SKM-1 treated with dmso at 0.1 percent for 144 hours (cell line): Measurements from ENCODE around the gene CTIF.

Source experiments
- DNase-seq: peaks from one replicate; lab custom pipeline; 2025; ENCODE audit not compliant: unreplicated experiment; lab: John Stamatoyannopoulos, UW

Gene CTIF

DNA sequence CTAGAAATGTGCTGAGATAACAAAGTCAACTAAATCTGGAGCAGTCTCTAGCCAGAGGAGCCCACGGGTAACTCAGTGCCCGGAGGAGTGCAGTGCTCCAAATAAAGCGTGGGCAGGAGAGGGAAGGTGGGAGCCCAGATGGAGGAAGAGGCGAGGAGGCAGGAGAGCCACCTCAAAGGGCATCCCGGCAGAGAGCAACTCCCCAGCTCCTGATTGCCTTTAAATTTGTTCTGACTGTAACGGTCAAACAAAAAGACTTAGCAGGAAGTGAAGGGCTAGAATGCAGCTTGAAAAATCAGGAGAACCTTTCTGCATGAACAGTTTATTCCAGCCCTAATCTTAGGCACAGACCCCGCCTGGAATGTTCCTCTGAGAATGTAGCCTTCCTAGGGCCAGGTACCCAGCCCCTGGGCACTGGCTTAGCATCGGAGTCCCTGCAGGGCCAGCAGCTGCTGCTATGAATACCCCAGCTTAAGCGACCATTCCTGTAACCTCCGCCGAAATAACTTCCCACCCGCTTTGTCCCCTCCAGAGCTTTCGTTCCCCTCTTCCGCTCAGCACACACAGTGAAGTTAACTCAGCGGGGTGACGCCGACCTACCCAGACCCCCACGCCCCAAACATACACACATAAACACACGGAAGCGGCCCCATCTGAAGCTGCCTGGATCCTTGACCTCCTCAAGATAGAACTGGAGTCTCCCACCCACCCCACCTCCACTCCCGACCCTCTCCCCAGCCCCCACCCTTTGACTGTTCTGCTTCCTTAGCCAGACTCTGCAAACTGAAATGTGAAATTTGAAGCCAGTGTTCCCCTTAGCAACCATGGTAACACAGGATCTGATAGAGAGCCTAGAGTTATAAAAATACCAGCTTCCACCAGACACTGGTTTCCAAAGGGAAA is 288.7 kb downstream of the CTIF start:
- DNase-seq: no peak

GRCh38 chr18:48828194-48828545 is 289.3 kb downstream of the CTIF start:
- no peak for DNase-seq

- DNase-seq: no peak
Observed at GRCh38 chr18:48828691-48829442, 290.0 kb downstream of the CTIF start.

- DNase-seq: no peak
Observed at GRCh38 chr18:48829443-48830149, 290.8 kb downstream of the CTIF start.

DNA sequence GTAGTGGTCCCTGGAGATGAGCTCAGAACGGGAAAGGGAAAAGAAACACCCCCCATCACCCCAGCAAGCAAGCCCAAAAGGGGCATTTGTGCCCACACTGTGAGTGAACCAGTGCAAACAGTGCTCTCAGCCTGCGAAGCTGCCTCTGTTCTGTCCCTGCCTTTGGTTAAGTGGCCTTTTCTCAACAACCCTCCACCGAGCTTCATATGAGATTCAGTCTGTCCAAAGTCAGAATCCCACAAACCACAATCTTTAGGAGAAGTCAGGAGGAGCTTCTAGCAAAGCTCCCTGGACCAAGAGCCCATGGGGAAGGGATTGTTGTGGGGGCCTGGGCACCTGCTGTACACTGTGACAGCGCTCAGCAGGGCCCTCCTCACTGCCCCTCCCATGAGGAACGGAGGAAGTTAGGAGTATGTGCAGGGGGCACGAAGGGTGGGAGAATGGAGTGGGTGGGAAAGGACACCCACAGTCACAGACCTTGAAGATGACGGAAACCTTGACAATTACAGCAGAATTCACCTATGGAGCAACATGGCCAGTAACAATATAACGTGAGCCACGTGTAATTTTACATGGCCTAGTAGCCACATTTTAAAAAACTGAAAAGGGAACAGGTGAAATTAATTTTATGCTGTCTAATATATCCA is 292.4 kb downstream of the CTIF start:
- no peak for DNase-seq

DNA sequence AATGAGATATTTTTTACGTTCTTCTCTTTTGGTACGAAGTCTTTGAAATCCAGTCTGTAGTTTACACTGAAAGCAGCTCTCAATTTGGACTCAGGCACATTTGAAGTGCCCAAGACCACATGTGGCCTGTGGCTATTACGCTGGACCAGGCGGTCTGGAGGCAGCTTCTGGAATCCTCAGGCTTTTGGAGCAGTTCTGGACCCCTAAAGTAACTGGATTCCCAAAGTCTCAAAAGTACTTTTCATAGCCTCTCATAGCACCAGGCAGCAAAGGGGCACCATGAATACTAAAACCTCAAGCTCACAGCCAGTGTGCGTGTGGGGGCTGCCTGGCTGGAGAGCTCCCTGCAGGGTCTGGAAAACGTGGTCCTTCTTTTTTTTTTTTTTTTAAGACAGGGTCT is 293.0 kb downstream of the CTIF start:
- no peak for DNase-seq

DNA sequence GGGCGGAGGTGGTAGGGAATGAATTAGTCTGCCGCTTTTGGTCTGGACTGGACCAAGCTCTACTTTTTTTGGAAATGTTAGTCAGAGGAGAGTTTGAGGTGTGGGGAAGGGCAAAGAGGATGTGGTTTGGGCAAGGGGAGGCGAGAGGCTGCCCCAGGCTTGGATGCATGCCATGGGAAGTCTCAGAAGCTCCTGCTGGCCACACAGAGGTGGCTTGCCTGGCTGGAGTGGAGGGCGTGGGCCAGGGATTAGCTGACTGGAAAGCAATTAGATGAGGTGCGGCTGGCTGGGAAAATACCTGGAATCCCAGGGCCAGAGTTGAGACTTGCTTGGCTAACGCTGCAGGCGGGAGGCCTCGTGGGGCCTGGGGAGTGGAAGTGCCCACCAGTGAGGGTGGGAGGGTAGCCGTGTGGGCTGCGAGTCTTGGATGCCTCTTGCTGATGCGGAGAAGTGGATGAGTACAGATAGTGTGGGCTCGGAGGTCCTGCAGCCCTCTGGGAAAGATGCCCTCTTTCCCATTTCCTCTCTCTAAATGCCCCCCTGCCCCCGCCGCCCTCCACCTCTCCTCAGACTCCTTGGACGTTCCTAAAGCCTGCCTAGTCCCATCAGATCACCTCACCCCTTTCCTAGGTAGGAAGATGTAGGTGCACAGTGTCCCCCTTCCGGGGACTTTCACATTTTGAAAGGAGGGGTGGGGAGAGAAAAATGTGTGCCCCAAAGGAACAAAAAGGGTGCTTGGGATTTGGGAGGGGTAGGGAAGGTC is 294.3 kb downstream of the CTIF start:
- peak; percentile 63 for DNase-seq

DNA sequence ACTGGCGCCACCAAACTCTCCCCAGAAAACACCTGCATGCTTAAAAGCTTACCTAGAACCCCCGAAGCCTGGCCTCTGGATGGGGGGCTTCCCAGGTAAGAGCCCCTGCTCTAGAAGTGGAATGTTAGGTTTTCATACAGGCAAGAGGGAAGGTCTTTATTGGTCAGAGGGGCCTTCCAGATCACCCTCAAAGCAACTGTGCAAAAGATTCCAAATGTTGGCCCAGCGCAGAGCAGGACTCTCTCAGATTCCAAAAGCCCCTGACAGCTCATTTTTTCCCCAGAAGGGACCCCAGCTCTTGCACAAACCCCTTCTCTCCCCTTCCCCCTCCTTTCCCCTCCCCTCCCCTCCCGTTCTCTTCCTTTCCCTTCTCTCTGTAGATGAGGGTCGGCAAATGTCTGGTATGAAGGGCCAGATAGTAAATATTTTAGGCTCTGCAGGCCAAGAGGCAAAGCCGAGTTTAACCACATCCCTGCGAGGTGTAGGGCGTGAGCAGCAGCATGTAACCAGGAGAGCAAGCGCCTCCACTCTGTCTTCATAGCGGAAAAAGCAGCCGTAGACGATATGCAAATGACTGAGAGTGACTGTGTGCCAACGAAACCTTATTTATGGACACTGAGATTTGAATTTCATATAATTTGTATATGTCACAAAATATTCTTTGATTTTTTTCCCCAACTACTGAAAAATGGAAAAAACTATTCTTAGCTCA is 295.0 kb downstream of the CTIF start:
- no peak for DNase-seq

DNA sequence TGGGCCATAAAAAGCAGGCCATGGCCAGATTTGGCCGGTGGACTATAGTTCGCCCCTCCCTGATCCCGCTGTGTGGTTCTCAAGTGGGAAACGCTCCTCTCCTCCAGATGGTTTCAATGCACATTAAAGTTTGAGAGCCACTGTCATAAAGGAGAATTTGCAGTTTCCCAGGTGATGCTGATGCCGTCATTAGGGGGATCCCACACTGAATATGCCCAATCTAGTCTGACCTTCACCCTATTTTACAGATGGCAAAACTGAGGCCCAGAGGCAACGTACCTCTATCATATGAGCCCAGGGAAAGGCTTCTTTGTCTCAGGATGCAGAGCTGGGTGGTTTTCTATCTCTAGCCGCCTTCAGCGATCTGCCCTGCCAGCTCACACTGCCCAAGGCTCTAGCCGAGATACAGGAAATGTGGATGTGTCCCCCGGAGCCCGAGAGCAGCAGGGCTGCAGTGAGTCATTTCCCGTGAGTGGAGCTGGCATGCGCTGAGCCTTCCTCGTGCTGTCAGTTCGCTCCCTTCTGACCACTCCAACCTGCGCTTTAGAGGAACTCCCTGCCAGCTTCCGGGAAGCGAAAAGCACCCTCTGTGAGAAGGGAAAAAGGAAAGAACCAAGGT is 295.7 kb downstream of the CTIF start:
- DNase-seq: peak; percentile 73

DNA sequence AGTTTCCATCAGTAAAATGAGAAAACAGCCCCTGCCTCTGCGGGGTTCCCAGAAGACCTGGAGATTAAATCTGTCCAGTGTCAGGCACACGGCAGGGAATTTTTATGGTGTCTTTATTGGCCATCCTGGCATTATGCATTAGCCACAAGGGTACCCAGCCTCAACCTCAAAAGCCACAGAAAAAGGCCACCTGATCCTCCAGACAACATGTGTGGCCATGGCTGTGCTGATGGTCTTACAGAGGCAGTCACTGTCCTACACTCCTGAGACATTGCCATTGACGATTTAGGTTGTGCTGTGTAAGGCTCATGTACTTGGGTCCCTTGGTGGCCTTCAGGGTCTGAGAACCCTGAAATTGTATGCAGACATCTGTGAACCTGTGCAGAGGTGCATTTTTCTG is 296.3 kb downstream of the CTIF start:
- no peak for DNase-seq

GRCh38 chr18:48835745-48836170 is 296.9 kb downstream of the CTIF start:
- no peak for DNase-seq

DNA sequence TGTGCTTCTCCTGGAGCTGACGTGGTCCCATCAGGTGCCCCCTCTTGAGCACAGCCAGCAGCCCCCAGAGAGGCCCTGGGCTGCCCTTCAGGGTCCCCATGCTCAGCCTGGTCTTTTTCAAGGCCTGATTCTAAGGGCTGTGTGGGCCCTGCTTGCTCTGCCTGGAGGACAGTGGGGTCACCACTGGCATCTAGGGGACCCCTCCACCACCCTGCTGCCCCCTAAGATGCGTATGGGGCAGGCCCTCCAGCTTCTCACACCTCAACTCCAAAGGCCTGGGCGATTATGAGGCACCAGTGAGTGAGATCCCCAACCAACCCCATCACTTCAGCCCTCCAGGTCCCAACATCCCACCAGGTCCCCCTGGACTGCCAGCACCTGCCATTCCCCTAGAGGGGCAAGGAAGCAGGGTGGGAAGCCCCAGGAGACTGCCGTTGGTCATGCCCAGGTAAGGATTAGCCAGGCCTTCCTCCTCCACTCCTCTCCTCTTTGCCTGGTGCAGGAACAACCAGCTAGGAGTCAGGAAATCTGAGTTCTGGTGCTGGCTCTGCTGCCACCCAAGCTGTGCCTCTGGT is 297.5 kb downstream of the CTIF start:
- DNase-seq: no peak

GRCh38 chr18:48836806-48837615 is 298.2 kb downstream of the CTIF start:
- no peak for DNase-seq

- no peak for DNase-seq
Observed at GRCh38 chr18:48837676-48838075, 298.8 kb downstream of the CTIF start.

GRCh38 chr18:48838166-48838775 is 299.4 kb downstream of the CTIF start:
- no peak for DNase-seq

DNA sequence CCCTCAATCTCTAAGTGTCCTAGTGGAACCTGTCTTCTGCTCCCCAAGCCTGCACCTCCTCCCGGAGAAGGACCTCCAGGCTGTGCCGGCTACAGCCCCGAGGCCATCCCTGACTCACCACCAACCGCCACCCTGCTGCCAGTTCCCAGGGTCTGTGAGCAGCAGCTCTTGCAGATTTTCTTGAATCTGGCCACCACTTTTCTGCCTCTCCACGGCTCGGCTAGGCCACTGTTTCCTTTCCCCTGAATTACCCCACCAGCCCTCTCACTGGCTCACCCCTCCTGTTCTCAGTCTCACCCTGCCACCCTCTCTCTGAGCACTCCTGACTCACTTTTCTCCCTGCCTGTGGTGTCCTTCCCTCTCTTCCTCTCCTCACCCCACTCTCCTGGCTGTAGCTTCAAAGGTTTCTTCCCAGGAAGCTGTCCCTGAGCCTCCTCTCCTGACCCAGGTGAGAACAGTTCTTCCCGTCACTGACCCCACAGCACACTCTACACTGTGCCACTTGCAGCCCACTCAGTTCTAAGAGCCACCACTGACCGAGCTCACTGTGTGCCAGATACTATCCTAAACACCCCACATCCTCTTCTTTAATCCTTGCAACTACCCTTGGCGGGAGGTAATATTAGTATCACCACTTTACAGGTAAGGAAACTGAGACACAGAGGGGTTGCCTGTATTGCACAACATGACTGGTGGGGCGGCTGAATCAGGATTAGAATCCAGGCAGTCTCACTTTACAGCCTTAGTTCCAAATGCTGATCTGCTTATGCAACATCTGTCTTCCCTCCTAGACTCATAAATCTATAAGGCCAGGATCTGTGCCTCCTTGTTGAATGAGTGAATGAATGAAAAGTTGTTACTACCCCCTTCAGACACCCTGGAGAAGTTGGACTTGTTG is 300.3 kb downstream of the CTIF start:
- no peak for DNase-seq
